ENCODE results near the gene SH3BP5. TPM values are rescaled to one million over a fixed set of nuclear protein-coding genes. Genes with fewer than 3 reads are reported as not detected.

The SH3BP5 gene
- total RNA-seq, 1 experiment from 2014 or later, result 13.9 TPM

GRCh38 chr3:15263926-15264325, 68.5 kb downstream of the SH3BP5 start:
- Histone ChIP-seq H3K27ac (ENCODE audit: low read depth, low read length) (no peak overlapping the region), H3K4me2 (ENCODE audit: low read length) (no peak overlapping the region), H3K9ac (ENCODE audit: low read length) (no peak overlapping the region), H3K9me2 (ENCODE audit: insufficient read depth) (no peaks in the 10 kb centered on the region), H3K36me3 (ENCODE audit: control insufficient read depth in 1 of 2, insufficient read depth in 2 of 2, low read length in 2 of 2) (peaks cover 2 to 3% of the 10 kb centered on the region in 2 experiments; a peak in 1 of 4 replicates), H4K20me1 (ENCODE audit: insufficient read depth) (no peaks in the 10 kb centered on the region), H3K27me3 (ENCODE audit: insufficient read depth, low read length) (no peaks in the 10 kb centered on the region), H3K9me3 (ENCODE audit: control insufficient read depth in 1 of 2, insufficient read depth in 1 of 2, low read depth in 1 of 2, low read length in 2 of 2) (no peaks in the 10 kb centered on the region), H3K4me1 (ENCODE audit: control insufficient read depth in 1 of 2, insufficient read depth in 2 of 2, low read length in 2 of 2) (peaks cover 1 to 12% of the 10 kb centered on the region in 2 experiments), H2AFZ (ENCODE audit: low read depth, low read length, poor library complexity, severe bottlenecking) (no peak overlapping the region), H3K4me3 (replicated peaks in 1 of 2; ENCODE audit: low read depth in 1 of 2, low read length in 2 of 2) (no peak overlapping the region), H3K79me2 (ENCODE audit: insufficient read depth, low read length) (no peaks in the 10 kb centered on the region)
- ATAC-seq (no peak), DNase-seq (ENCODE audit: low read depth, low spot score) (no peak)
- CTCF ChIA-PET, result interaction anchor here (1.2 kb wide), 1 partner anchor 141 kb away, joined by 7 read pairs; no protein-coding TSS in a partner anchor
- RAD21 ChIA-PET (ENCODE audit: low non-redundant PET in 1 of 2, low total read pairs in 2 of 2, uncharacterized antibody in 2 of 2, unreplicated experiment in 2 of 2), result no interaction called here
- POLR2A ChIA-PET, result no interaction called here
- TF ChIP-seq TCF7L2 (IDR thresholded peaks at IDR 0.05; ENCODE audit: borderline replicate concordance, extremely low read depth, insufficient read depth, insufficient read length), result no peak
- no TSS peak for BruUV-seq (replicated peaks)
- intact Hi-C loops (cut with micrococcal nuclease), result loop anchor here (1.0 kb wide), 1 partner anchor 114 kb away; no protein-coding TSS in a partner anchor

- Histone ChIP-seq H3K4me3 (replicated peaks in 1 of 2; ENCODE audit: low read depth in 1 of 2, low read length in 2 of 2) (no peak overlapping the region), H3K27ac (ENCODE audit: low read depth, low read length) (no peak overlapping the region), H3K4me2 (ENCODE audit: low read length) (no peak overlapping the region), H3K36me3 (ENCODE audit: control insufficient read depth in 1 of 2, insufficient read depth in 2 of 2, low read length in 2 of 2) (peaks cover 2 to 5% of the 10 kb centered on the region in 2 experiments; a peak in 2 of 4 replicates), H3K4me1 (ENCODE audit: control insufficient read depth in 1 of 2, insufficient read depth in 2 of 2, low read length in 2 of 2) (peaks cover 0 to 4% of the 10 kb centered on the region in 2 experiments; a peak in 1 of 4 replicates), H3K79me2 (ENCODE audit: insufficient read depth, low read length) (no peaks in the 10 kb centered on the region), H2AFZ (ENCODE audit: low read depth, low read length, poor library complexity, severe bottlenecking) (no peak overlapping the region), H3K9me2 (ENCODE audit: insufficient read depth) (no peaks in the 10 kb centered on the region), H3K9ac (ENCODE audit: low read length) (no peak overlapping the region), H3K9me3 (ENCODE audit: control insufficient read depth in 1 of 2, insufficient read depth in 1 of 2, low read depth in 1 of 2, low read length in 2 of 2) (no peaks in the 10 kb centered on the region), H3K27me3 (ENCODE audit: insufficient read depth, low read length) (no peaks in the 10 kb centered on the region), H4K20me1 (ENCODE audit: insufficient read depth) (no peaks in the 10 kb centered on the region)
- BruUV-seq (replicated peaks), result no TSS peak
- CTCF ChIA-PET, result no interaction called here
- TF ChIP-seq CEBPB (IDR thresholded peaks at IDR 0.05; ENCODE audit: low read depth) (no peak), POLR2AphosphoS5 (IDR thresholded peaks at IDR 0.05; ENCODE audit: low read depth, low read length) (no peak), REST (IDR thresholded peaks at IDR 0.05; ENCODE audit: low read depth) (no peak), EGR1 (IDR thresholded peaks at IDR 0.05; ENCODE audit: low read depth) (no peak), POLR2A (IDR thresholded peaks at IDR 0.05; ENCODE audit: borderline replicate concordance, extremely low read depth, insufficient read depth, insufficient read length) (no peak), TCF7L2 (IDR thresholded peaks at IDR 0.05; ENCODE audit: borderline replicate concordance, extremely low read depth, insufficient read depth, insufficient read length) (no peak), CTCF (IDR thresholded peaks at IDR 0.05 in 2 of 3, conservative IDR thresholded peaks at IDR 0.05 in 1 of 3; ENCODE audit: borderline replicate concordance in 1 of 3, insufficient read depth in 1 of 3, low read depth in 2 of 3, low read length in 2 of 3) (no peak), RAD21 (IDR thresholded peaks at IDR 0.05; ENCODE audit: low read depth) (no peak), SRF (IDR thresholded peaks at IDR 0.05; ENCODE audit: low read depth) (no peak), SIN3A (IDR thresholded peaks at IDR 0.05; ENCODE audit: low read depth) (no peak), SP1 (IDR thresholded peaks at IDR 0.05; ENCODE audit: low read depth) (no peak), ZFX (IDR thresholded peaks at IDR 0.05) (no peak), MAX (IDR thresholded peaks at IDR 0.05) (no peak)
- RAD21 ChIA-PET (ENCODE audit: low non-redundant PET in 1 of 2, low total read pairs in 2 of 2, uncharacterized antibody in 2 of 2, unreplicated experiment in 2 of 2), result no interaction called here
- ATAC-seq (no peak), DNase-seq (ENCODE audit: low read depth, low spot score) (no peak)
- intact Hi-C loops (cut with micrococcal nuclease), result no loop called here
- POLR2A ChIA-PET, result no interaction called here
Measured at GRCh38 chr3:15263120-15263519, 69.3 kb downstream of the SH3BP5 start.
